UCSD-AML1 (cell line): ENCODE measurements around the gene PALMD.

Source experiments
- DNase-seq: peaks from one replicate; lab custom pipeline; 2025; ENCODE audit not compliant: unreplicated experiment; lab: John Stamatoyannopoulos, UW

The PALMD gene

DNA sequence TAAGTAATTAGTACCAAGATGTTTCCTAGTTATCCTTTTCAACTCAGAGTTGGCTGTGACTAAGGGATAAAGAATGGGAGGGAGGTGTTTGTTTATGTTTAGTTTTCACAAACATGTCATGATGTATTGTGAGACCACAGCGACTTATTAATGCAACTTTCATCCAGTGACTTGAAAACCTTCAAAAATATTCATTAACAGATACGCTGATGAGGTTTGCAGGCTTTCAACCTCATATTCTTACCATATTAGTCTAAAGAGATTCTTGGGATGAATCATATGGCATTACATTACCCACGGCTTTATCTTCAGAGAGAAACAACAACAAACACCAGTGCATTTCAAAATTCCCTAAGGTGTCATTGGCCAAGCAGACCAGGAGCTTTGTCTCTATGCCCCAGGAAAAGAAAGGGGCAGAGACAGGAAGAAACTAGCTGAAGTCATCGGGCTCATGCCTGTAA is 36.4 kb downstream of the PALMD start:
- DNase-seq: no peak

DNA sequence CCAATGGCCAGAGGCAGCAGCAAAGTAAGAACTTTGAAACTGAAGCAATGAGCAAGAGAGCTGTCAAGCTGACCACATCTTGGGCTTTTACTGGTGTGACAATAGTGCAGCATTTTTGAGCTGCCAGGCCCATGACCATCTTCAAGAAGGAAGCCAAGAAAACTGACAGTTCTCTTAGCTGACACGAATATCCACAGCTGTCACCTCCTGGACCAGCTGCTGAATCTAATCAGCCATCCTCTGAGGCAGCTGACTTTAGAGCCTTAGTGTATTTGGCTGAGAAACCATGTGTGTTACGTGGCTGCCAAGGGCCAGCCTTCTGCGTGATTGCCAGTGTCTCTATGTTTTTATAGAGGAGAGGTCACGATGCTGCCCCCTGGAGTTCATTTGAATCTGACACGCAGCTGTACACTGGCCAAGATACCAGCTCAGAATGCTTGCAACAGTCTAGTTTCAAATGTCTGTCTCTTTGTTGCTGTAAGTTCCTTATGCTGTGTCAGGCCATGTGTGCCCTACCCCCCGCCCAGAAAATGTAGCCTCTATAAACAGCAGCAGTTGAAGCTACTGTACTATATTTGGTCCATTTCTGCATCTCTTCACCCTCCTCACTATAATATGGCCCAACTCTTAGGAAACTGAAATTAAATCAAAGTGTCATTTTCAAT is 39.7 kb downstream of the PALMD start:
- DNase-seq: peak; percentile 36

DNA sequence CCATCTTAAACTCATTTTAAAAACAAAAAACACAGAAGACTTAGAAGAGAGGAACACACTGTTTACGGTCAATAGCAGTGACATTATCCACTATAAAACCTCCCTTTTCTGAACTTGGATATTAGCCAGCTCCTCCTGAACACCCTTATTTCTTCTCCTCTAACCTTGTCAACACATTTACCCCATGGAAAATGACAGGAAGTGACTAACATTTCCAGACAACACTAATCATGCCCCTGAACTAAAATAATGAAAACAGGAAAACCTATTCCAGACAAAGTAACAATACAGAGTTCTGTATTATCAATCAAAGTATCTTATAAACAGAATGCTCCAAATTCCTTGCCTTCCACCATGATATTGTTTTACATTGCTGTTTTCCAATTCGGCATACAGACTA is 45.3 kb downstream of the PALMD start:
- no peak for DNase-seq

DNA sequence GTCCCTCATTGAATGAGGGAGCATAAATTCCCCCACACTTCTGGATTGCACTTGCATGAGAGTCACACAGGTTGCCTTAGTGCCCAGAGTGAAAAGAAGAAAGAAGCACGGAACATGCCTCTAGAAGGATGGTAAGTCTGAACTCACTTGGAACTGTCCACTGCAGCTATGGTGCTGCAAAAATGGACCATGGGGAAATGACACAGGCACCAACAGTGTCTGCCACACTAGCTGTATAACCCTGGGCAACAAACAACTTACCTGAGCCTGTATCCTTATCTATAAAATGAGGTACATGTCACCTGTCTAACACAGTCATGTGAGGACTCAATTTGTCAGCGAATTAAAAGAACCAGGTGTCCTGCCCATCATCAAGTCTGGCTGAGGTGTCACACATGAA is 50.7 kb downstream of the PALMD start:
- DNase-seq: no peak

DNA sequence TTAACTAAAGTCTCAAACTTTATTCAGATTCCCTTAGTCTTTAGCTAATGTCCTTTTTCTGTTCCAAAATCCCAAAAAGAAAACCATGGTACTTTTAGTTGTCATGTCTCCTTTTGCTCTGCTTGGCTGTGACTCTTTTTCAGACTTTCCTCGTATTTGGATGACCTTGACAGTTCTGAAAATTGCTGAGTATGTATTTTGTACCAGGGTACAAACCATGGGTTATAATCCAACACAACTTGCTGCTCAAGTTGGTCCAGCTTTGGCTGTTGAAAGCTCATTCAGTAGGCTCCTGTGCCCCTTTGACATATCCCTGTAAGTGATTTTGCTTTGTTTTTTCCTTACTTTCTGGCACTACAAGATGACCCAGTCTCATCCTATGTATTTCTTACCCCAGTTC is 51.7 kb downstream of the PALMD start:
- DNase-seq: no peak

DNA sequence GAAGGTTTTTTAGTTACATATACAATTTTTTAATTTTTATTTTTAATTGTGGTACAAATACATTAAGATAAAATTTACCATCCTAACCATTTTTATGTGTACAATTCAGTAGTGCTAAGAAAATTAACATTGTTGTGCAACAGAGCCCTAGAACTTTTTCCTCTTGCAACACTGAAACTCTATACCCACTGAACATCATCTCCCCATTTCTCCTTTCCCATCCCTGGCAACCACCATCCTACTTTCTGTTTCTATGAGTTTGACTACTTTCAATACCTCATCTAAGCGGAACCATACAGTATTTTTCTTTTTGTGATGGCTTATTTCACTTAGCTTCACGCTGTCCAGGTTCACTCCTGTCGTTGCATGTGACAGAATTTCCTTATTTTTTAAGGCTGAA is 54.1 kb downstream of the PALMD start:
- DNase-seq: no peak

DNA sequence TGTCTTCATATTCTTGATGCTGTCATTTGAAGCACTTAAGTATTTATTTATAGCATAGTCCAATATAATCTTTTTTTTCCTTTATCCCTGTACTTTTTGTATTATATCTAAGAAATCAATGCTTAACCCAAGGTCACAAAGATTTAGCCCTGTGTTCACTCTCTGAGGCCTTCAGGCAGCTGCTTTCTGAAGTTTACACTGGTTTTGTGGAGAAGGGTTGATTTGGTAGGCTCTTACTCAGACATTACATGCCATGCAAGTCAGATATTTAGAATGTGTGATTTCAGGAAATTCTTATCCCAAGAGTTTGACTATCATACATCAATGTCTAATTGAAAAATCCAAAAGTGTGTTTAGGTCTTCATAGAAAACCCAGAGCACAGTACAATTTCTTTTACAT is 56.3 kb downstream of the PALMD start:
- no peak for DNase-seq

DNA sequence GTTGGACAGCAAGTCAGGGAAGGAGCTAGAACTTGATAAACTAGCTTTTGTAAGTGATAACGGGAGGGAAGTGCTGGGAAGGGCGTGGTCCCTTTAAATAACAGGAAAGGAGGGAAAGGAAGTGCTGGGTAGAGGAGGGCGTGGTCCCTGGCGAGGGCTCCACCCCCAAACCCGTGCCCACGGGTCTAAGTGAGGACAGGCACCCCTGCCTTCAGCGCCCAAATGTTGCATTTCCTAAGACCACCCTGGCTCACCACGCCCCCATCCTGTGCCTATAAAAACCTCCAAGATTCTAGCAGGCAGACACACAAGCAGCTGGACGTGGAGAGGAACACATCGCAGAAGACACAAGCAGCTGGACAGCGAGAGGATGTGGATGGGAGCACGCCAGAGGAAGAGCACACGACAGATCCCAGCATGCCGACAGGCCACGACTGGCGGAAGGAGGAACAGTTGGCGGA is 58.5 kb downstream of the PALMD start:
- no peak for DNase-seq

DNA sequence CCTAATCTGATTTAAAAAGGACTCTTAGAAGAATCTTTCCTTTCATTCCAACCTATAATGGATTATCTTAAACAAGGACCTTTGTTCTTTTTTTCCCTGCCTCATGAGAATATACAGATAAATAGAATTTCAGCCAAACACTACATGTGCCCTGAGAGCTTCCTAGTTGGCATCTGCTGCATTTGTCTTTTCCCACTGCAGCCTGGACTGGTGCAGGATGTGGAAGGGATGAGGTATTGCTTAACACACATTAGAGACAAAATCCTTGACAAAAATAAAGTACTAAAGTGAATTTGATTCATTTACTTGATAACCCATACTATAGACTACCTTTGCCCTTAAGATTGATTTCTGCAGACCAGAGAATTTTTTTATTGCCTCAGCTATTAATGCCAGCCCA is 59.5 kb downstream of the PALMD start:
- no peak for DNase-seq

DNA sequence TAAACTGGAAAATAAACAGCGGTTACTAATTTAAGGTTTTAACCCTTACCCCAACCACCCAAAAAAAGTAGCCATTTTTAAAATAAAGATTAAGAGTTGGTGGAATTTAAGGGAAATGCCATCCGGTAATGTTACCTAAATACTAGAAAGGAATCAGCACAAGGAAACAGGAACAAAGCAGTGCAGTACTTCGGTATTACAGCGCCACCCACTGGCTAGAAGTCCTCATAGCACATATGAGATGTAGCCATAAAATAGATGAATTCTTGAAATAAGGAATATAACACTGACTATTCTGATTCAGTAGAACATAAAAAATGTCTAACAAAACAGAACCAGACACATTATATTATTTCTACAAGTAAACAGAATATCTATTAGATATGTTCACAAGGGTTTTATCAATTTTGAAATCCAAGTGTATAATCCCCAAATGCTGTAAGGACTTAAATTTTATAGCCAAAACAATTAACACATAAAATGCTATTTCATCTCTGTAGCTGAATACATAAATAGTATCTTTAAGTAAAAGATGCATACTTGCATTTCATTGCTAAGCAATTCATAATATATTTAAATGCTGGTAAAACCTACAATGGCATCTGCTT is 61.7 kb downstream of the PALMD start:
- DNase-seq: peak; percentile 43

DNA sequence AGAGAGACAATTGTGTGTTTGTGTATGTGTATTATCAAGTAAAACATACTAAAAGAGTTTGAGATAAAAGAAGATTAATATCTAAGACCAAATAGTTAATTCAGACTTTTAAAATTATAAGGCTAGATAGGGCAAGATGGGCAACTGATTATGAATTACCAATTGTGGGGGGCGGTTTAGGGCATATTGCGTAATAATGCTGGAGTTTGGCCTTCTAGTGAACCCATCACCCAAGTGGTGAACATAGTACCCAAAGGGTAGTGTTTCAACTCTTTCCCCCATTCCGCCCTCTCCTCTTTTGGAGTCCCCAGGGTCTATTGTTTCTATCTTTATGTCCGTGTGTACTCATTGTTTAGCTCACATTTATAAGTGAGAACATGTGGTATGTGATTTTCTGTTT is 65.1 kb downstream of the PALMD start:
- no peak for DNase-seq

DNA sequence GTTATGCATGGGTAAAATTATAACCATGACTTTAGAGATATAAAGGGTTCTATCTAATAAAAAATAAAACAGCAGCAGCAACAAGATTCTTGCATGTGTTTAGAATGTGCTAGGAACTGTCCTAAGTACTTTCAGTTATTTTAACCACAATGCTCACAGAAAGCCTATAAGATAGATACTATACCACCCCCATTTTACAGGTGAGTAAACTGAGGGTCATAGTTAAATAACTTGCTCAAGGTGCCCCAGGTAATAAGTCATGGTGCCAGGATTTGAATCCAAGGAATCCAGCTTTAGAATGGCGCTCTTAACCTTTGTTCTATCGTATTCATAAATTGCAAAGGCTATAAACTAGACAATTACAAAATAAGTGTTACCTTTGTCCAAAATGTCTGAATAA is 67.1 kb downstream of the PALMD start:
- no peak for DNase-seq

DNA sequence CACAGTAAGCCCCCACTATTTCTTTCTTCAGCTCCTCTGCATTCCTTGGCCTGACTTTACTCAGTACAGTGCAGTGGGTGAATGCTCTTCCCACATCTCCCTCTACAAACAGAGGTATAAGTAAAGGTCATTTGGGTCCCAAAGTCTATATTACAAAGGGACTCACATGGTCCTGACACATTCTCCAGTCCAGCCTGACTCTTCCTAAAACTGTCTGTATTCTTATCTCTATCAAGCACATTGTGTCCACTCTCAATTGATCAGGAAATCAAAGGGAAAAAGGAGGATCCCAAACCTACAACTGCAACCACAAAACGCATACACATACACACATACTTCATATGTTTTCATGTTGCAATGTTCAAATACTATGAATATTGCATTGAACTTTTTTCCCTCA is 71.1 kb downstream of the PALMD start:
- no peak for DNase-seq

DNA sequence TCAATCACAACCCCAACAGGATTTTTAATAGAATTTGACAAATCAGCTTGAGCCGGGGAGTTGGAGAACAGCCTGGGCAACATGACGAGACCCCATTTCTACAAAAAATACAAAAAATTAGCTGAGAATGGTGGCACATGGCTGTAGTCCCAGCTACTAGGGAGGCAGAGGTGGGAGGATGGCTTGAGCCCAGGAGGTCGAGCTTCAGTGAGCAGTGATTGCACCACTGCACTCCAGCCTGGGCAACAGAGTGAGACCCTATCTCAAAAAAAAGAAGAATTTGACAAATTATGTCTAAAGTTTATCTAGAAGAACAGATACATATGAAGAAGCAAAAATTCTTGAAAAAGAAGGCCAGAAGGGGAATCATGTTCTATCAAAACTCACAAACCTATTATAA is 77.3 kb downstream of the PALMD start:
- no peak for DNase-seq

DNA sequence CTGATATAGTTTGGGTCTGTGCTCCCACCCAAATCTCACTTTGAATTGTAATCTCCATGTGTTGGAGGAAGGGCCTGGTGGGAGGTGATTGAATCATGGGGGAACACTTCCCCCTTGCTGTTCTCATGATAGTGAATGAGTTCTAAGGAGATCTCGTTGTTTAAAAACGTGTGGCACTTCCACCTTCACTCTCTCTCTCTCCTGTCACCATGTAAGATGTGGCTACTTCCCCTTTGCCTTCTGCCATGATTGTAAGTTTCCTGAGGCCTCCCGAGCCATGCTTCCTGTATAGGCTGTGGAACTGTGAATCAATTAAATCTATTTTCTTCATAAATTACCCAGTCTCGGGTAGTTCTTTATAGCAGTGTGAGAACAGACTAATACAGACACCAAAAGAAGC is 80.1 kb downstream of the PALMD start:
- no peak for DNase-seq

DNA sequence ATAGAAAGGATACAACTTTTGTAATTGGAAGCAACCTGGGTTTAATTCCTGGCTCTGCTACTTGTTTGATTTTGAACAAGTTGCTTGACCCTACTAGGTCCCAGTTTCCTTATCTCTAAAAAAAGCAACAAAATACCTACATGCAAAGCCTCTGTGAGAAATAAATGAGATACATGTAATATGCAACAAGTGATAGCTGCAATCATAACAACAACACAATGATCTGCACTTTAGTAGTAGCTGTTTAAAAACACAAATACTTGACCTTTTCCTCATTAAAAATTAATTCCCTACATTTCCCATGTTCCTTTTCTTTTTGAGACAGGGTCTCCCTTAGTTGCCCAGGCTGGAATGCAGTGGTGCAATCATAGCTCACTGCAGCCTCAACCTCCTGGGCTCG is 80.5 kb downstream of the PALMD start:
- no peak for DNase-seq

DNA sequence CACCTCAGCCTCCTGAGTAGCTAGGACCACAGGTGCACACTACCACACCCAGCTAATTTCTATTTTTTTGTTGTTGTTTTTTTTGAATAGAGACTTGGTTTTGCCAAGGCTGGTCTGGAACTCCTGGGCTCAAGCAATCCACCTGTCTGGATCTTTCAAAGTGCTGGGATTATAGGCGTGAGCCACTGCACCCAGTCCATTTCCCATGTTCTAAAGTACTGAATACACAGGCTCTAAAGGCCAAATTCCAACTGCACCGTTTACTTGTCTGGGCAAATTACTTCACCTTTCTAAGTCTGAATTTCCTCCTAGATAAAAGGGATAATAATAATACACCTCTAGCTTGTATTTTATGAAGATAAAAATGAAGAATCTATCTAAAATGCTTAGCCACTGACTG is 80.9 kb downstream of the PALMD start:
- no peak for DNase-seq

DNA sequence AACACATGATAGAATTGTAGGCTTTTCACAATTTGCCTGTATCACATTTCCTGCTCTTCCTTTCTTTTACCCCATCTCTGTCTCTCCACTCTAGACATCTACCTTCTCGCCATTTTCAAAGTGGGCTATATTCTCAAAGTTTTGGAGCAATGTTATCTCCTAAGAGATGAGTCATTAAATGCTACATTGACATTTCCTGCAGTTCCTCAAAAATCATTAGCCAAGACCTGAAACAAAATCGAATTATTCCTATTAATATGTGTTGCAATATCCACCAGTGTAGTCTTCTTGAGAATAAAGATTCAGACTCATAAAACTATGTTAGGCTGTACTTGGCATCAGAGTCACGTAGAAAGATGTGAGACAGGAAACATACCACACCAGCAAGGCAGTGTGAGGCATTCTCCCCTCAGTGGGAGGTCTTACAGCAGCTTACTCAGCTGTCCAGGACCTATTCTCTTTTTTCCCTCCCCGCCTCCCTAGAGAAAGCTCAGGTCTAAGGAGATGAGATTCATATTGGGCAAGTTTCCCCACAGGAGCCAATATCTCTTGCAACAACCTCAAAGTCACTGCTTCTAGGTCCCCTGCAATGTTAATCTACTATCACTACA is 81.8 kb downstream of the PALMD start:
- no peak for DNase-seq

DNA sequence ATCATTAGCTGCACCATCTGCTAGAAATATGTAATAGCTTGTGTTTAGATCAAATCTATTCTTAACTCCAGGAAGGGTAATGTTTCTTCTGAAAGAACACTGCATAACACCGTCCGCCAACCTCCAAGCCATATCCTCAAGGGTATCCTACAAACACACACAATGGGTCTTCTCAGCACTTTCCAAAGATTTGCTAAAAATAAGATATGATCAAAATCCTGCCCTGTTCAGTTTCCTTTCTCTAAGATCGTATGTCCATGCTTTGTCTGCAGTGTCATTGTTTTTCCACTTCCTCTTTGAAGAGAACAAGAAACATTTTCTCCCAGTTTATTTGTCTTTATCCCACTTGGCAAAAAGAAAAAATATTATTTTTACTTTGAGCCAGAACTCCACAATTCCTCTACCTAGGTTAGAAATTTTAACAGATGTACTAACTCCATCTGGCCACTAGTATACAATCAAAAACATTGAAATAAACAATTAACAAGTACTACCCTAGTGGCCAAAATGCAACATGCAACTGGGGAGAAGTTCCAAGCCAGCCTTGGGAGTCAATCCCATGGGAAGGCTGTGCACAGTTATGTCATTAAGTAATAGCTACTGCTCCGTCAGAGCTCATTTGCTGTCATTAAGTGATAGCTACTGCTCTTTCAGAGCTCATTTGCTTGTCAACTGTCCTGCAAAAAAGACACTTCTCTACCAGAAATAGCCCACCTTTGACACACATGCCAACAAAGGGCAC is 82.8 kb downstream of the PALMD start:
- DNase-seq: no peak

DNA sequence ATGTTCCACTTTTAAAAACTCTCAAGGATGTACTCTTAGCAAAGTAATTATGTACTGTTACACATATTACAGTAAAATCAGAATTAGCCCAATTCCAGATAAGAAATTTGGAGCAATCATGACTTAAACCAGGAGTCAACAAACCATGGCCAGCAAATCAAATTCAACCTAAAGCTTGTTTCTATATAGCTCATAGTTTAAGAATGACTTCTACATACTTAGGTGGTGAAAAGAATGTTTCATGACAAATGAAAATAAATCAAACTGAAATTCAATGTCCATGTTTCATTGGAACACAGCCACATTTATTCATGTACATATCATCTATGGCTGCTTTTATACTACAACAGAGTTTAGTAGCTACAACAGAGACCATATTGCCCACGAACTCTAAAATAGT is 85.5 kb downstream of the PALMD start:
- DNase-seq: no peak

DNA sequence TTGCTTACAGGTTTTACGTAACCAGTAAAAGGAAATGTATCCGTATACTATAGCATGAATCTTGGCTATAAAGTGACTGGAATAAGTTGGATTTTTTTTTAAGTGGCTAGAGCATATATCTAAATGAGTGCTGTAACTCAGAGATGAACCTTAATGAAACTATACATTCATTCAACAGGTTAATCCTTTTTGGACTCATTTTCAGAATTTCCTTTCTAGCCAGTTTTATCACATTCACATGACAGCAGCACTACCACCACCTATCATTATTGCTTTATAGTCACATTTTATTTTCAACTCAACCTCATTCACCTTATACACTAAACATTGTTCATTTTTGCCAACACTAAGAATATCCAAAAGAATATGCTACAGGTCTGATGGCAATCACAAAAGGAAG is 89.9 kb downstream of the PALMD start:
- DNase-seq: no peak

DNA sequence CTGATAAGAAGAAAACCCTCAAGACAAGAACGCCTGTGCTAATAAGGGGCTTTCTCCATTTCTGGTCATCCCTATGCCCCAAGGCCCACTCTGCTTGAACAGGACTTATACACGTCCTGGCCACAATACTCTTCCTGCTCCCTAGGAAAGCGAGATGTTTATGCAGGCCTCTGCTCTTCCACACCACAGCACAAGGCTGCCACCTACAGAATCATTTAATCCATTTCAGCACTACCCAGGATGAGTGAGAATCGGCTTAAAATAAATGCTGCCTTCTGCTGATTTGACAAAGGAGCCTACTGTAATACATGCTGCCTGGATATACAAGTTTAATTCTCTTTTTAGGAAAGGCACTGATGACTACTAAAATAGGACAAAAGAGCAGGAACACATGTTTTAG is 91.1 kb downstream of the PALMD start:
- DNase-seq: peak; percentile 32
